OCI-LY7 (cell line): Measurements from ENCODE around the gene CCDC152. TPM values are rescaled to one million over a fixed set of nuclear protein-coding genes. Genes with fewer than 3 reads are reported as not detected.

Experiments used
- BruUV-seq: library from RNA; stranded (reverse); fragments of 400-500 nt; replicated peaks from 2 replicates; lab custom pipeline; 2021; lab: Mats Ljungman, UMichigan
- CTCF ChIA-PET: fragments of 300-600 bp; sonication (Branson Sonifier 250); formaldehyde crosslinking; loops from one replicate; lab custom pipeline; 2022; ENCODE audit warnings: antibody characterized with exemption; ENCODE audit not compliant: unreplicated experiment; lab: Charles Lee
- POLR2A ChIA-PET: fragments of 300-600 bp; sonication (Branson Sonifier 250); formaldehyde crosslinking; loops from one replicate; lab custom pipeline; 2022; ENCODE audit warnings: antibody characterized with exemption; lab: Charles Lee
- DNase-seq: peaks from one replicate; pipeline ENCODE4 v3.0.0-alpha.2; 2015; ENCODE audit warnings: low spot score
- H2AFZ ChIP-seq: fragments of 200-600 bp; sonication (generic), shearing (Covaris generic); 2 replicates; pipeline ENCODE4 v1.6.1; 2014; ENCODE audit warnings: mild to moderate bottlenecking, antibody characterized with exemption, low read length, moderate library complexity
- H3K27ac ChIP-seq: fragments of 200-600 bp; sonication (generic); 2 replicates; pipeline ENCODE4 v1.5.1; 2014; ENCODE audit warnings: mixed run types, low read depth, mild to moderate bottlenecking, moderate library complexity, low read length, inconsistent platforms; ENCODE audit not compliant: poor library complexity, severe bottlenecking
- H3K36me3 ChIP-seq: fragments of 200-600 bp; sonication (generic); 2 replicates; pipeline ENCODE4 v1.6.1; 2014; ENCODE audit warnings: mild to moderate bottlenecking, antibody characterized with exemption, low read length, moderate library complexity, mixed read lengths; ENCODE audit not compliant: insufficient read depth
- H3K4me1 ChIP-seq: fragments of 200-600 bp; sonication (generic); 2 replicates; pipeline ENCODE4 v1.5.1; 2014; ENCODE audit warnings: mild to moderate bottlenecking, low read length; ENCODE audit not compliant: insufficient read depth, poor library complexity, severe bottlenecking
- H3K4me2 ChIP-seq: fragments of 200-600 bp; sonication (generic); 2 replicates; pipeline ENCODE4 v1.6.1; 2014; ENCODE audit warnings: mild to moderate bottlenecking, low read length
- H3K4me3 ChIP-seq: fragments of 200-600 bp; sonication (generic); 2 replicates; pipeline ENCODE4 v1.5.1; 2014; ENCODE audit warnings: mild to moderate bottlenecking, low read depth, low read length; ENCODE audit not compliant: poor library complexity, severe bottlenecking
- H3K79me2 ChIP-seq: fragments of 200-600 bp; sonication (generic); 2 replicates; pipeline ENCODE4 v1.6.1; 2016; ENCODE audit warnings: low read depth, mild to moderate bottlenecking, low read length, moderate library complexity, mixed read lengths; ENCODE audit not compliant: insufficient read depth
- H3K9me2 ChIP-seq: fragments of 200-600 bp; sonication (generic); 2 replicates; pipeline ENCODE4 v1.6.1; 2016; ENCODE audit warnings: mild to moderate bottlenecking, low read length, mixed read lengths; ENCODE audit not compliant: insufficient read depth
- H3K9me3 ChIP-seq: fragments of 200-600 bp; sonication (generic); 2 replicates; pipeline ENCODE4 v1.6.1; 2014; ENCODE audit warnings: mild to moderate bottlenecking, mixed run types, low read length, mixed read lengths
- H4K20me1 ChIP-seq: fragments of 200-600 bp; sonication (generic); 2 replicates; pipeline ENCODE4 v1.6.1; 2014; ENCODE audit warnings: mild to moderate bottlenecking, antibody characterized with exemption, low read length, moderate library complexity, mixed read lengths; ENCODE audit not compliant: insufficient read depth
- EZH2phosphoT487 ChIP-seq: fragments of 200-600 bp; sonication (generic); IDR thresholded peaks from 2 replicates; pipeline ENCODE4 v1.6.1; 2018; ENCODE audit warnings: low read depth, borderline replicate concordance, mild to moderate bottlenecking, mixed run types, antibody characterized with exemption, low read length, moderate library complexity, mixed read lengths
- intact Hi-C: fragments of 100-400 bp; cut with micrococcal nuclease; formaldehyde crosslinking; loops from one replicate; pipeline ENCODE4 v1.10.0; 2022; ENCODE audit not compliant: unreplicated experiment
- total RNA-seq, 2 experiments: library from RNA; depleted of rRNA in 1 of 2; stranded (reverse); fragments of >200 nt in 1 of 2; shearing (Covaris generic) in 1 of 2; gene quantifications; 2 replicates each; pipeline ENCODE4 v1.2.3, GENCODE V29; 2014 to 2022
- TF ChIP-seq, protein P1 (sequence below): fragments of 200-600 bp; sonication (generic); conservative IDR thresholded peaks from 2 replicates; pipeline ENCODE4 v1.5.1; 2014; ENCODE audit warnings: mild to moderate bottlenecking, antibody characterized with exemption, low read length, moderate library complexity, mixed read lengths

Gene CCDC152
- total RNA-seq, 2 experiments from 2014 or later = not detected

DNA sequence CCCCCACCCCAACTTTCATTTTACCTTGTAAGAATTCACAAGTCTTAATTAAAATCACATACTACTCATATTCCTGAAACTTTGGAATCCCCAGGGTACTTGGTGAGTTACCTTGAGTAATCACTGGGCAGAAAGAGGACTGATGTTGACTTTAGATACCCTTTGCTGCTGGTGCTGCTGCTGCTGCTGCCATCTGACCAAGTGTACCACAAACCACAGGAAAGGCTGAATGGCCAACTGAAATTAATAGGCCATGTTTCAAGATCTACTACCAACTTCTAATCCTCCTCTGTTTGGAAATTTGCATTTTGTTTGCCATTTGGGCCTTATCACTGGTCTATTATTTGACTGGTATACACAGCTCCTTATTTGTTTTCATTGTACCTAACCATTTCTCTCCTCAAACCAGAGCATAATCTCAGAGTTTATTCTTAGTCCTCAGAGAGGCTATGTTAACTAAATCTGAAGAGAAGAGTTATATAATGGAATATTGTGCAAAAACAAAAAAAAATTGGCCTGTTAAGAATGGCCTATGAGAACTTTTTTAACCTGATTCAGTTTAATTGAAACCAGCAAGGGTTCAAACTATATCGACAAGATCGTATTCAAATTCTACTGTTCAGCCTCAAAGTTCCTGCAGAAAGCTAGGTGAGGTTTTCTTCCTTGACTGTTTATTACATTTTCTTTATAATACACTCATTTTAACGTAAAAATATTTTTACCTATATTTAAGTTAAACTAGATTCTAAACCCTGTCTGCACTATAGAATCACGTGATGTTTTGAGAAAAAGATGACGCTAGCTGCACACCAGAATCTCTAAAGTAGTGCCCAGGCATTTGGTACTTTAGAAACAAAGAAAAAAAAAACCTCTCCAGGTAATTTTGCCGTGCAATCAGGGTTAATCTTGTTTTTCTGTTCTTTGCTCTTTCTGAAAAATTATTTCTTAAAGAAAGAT, 41.9 kb downstream of the CCDC152 start:
- H3K36me3 ChIP-seq = no peaks in the 10 kb centered on the region
- no peaks in the 10 kb centered on the region for H3K9me3 ChIP-seq
- no peak overlapping the region for H3K4me3 ChIP-seq
- BruUV-seq = no TSS peak
- POLR2A ChIA-PET = interaction anchor here (0.7 kb wide), 1 partner anchor 37 kb away, joined by 3 read pairs; no protein-coding TSS in a partner anchor
- no peak overlapping the region for H2AFZ ChIP-seq
- DNase-seq = no peak
- H3K9me2 ChIP-seq = no peaks in the 10 kb centered on the region
- no peaks in the 10 kb centered on the region for H3K4me1 ChIP-seq
- CTCF ChIA-PET = no interaction called here
- intact Hi-C loops = no loop called here
- no peak overlapping the region for H3K27ac ChIP-seq
- no peak overlapping the region for H3K4me2 ChIP-seq
- no peaks in the 10 kb centered on the region for H3K79me2 ChIP-seq
- TF ChIP-seq, protein P1, sequence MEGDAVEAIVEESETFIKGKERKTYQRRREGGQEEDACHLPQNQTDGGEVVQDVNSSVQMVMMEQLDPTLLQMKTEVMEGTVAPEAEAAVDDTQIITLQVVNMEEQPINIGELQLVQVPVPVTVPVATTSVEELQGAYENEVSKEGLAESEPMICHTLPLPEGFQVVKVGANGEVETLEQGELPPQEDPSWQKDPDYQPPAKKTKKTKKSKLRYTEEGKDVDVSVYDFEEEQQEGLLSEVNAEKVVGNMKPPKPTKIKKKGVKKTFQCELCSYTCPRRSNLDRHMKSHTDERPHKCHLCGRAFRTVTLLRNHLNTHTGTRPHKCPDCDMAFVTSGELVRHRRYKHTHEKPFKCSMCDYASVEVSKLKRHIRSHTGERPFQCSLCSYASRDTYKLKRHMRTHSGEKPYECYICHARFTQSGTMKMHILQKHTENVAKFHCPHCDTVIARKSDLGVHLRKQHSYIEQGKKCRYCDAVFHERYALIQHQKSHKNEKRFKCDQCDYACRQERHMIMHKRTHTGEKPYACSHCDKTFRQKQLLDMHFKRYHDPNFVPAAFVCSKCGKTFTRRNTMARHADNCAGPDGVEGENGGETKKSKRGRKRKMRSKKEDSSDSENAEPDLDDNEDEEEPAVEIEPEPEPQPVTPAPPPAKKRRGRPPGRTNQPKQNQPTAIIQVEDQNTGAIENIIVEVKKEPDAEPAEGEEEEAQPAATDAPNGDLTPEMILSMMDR = no peak
- TF ChIP-seq EZH2phosphoT487 = no peak
- H4K20me1 ChIP-seq = no peaks in the 10 kb centered on the region

DNA sequence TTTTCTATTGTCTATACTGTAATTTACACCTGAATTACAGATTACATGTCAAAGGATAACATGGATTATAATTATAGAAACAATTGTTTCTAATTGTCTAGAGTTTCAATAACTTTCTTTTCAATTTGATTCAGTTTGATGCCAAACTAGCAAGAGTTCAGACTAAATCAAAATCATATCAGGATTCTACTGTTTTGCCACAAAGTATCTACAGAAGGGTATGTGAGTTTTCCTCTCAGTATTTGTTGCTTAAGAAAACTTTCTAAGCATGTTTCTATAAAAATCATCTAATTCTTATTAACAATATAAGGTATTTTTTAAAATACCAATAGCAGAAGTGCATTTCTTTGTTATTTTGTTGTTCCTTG, 42.6 kb downstream of the CCDC152 start:
- H3K79me2 ChIP-seq = no peaks in the 10 kb centered on the region
- H2AFZ ChIP-seq = no peak overlapping the region
- H3K9me3 ChIP-seq = no peaks in the 10 kb centered on the region
- H3K9me2 ChIP-seq = no peaks in the 10 kb centered on the region
- H4K20me1 ChIP-seq = no peaks in the 10 kb centered on the region
- BruUV-seq = no TSS peak
- ChIA-PET CTCF (no interaction called here), POLR2A (no interaction called here)
- H3K36me3 ChIP-seq = no peaks in the 10 kb centered on the region
- intact Hi-C loops = no loop called here
- no peak overlapping the region for H3K27ac ChIP-seq
- no peak for DNase-seq
- no peak for TF ChIP-seq EZH2phosphoT487
- TF ChIP-seq, protein P1 = no peak
- no peak overlapping the region for H3K4me3 ChIP-seq
- no peaks in the 10 kb centered on the region for H3K4me1 ChIP-seq
- no peak overlapping the region for H3K4me2 ChIP-seq

DNA sequence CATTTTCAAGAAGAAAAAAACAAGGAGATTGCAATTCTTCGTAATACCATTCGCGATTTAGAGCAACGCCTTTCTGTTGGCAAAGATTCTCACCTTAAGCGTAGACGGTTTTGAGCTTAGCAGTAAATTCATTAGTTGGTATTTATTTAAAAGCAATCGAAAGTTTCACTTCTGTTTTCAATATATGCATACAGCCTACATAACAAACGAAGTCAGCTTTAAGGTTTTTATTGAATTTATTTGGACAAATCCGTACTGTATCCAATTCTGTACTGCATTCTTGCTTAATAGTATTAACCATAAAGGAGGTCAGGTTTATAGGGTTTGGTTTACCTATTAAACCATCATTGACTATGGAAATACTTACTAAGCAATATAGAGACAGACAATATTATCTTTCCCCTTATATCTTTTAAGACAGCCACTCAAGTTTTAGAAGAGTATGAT, 43.1 kb downstream of the CCDC152 start:
- Histone ChIP-seq H3K4me3 (no peak overlapping the region), H3K36me3 (no peaks in the 10 kb centered on the region), H2AFZ (no peak overlapping the region), H3K27ac (no peak overlapping the region), H3K79me2 (no peaks in the 10 kb centered on the region), H3K4me2 (no peak overlapping the region), H3K4me1 (no peaks in the 10 kb centered on the region), H4K20me1 (no peaks in the 10 kb centered on the region), H3K9me2 (no peaks in the 10 kb centered on the region), H3K9me3 (no peaks in the 10 kb centered on the region)
- TF ChIP-seq EZH2phosphoT487 = no peak
- TF ChIP-seq, protein P1 = no peak
- no peak for DNase-seq
- ChIA-PET CTCF (no interaction called here), POLR2A (interaction anchor here (2.0 kb wide), 1 partner anchor 27 kb away, joined by 5 read pairs; no protein-coding TSS in a partner anchor)
- intact Hi-C loops = no loop called here
- no TSS peak for BruUV-seq
